GM10266 (cell line): Measurements from ENCODE around the gene ORM1.

ENCODE experiments used
- DNase-seq: peaks from one replicate; pipeline ENCODE4 v3.0.0; 2012; ENCODE audit errors: extremely low spot score
- TF ChIP-seq, protein P1 (sequence below): IDR thresholded peaks from 2 replicates; pipeline ENCODE4 v1.5.1; 2012; ENCODE audit warnings: mild to moderate bottlenecking, low read depth; ENCODE audit not compliant: control insufficient read depth, insufficient read depth; ENCODE audit errors: missing control alignments

The ORM1 gene

DNA sequence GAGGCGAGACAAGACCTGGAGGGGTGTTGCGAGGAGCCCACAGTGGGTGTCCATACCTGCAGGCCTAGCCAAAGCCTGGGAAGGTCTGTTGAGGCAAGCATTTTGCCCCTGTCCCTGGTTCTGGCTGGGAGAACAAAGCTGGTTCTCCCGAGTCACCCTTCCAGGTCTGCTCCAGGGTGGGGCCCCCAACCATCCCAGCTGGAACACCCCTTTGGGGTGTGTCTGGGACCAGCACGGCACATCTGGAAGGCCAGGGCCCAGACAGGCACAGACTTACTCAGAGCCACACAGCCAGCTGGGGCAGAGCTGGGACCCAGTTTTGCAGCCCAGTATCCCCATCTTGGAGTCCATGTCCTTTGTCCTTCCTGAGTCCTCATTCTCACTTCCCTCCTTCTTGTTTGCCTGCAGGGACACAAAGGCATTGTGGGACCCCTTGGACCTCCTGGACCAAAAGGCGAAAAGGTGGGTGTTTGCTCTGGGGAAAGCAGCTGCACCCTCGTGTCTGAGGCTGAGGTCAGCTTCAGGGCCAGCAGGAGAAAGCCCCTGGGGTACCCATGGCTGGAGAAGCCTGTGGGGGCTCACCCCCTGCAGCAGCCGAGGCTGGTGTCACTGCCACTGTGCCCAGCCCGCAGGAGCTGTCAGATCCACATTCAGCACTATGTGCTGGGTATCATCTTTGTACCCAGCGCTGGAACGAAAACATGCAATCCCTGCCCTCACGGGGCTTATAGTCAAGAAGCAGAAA is 38.4 kb upstream of the ORM1 start:
- TF ChIP-seq, protein P1, sequence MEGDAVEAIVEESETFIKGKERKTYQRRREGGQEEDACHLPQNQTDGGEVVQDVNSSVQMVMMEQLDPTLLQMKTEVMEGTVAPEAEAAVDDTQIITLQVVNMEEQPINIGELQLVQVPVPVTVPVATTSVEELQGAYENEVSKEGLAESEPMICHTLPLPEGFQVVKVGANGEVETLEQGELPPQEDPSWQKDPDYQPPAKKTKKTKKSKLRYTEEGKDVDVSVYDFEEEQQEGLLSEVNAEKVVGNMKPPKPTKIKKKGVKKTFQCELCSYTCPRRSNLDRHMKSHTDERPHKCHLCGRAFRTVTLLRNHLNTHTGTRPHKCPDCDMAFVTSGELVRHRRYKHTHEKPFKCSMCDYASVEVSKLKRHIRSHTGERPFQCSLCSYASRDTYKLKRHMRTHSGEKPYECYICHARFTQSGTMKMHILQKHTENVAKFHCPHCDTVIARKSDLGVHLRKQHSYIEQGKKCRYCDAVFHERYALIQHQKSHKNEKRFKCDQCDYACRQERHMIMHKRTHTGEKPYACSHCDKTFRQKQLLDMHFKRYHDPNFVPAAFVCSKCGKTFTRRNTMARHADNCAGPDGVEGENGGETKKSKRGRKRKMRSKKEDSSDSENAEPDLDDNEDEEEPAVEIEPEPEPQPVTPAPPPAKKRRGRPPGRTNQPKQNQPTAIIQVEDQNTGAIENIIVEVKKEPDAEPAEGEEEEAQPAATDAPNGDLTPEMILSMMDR: no peak
- DNase-seq: no peak

DNA sequence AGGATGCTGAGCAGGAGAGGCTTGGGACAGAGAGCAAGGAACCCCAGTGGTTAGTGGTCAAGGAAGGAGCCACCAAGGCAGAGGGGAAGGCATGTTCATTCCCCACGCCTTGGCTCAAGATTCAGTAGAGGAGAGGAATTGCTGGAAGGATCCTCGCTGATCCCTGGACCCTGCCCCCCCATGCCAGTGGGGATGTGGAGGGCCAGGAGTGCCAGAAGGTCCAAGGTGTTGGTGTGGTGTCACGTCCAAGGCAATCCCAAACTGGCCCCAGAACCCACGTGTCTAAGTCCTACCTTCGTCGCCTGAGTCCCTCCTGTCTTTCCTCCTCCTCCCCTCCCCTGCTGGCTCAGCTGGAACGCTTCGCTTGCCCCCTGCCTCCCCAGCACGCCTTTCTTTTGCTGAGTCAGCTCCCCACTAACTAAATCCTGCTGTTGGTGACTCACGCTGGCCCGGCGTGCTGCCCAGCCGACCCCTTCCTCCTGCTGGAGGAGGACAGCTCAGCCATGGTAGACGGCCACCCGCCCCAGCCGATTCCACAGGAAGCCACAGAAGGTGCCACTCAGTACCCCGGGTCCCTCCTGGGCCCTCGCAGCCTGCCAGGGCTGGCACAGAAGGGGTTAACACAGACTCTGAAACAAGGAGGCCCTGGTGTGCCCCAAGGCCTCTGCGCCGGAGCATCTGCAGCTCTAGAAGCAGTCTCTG is 37.6 kb upstream of the ORM1 start:
- TF ChIP-seq, protein P1: no peak
- no peak for DNase-seq

DNA sequence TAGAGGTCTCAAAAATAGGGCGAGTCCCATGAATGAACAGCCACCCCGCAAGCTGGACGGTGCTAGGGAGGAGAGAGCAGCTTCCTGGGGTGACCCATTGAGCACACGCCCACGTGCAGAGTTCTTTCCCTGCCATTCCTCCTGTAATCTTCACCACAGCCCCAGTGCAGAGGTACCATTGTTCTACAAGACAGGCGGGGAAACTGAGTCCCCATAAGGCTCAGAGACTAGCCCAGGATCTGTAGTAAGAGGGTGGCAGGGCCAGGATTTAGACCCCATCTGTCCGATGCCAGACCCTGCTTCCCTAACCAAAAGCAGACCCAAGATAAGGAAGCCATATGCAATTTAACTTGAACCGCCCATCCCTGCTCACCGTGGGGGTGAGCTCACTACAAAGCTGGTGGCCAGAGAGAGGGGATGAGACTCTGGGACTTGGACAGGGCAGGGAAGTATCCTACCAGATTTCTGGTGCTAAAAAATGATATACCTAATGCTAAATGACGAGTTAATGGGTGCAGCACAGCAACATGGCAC is 36.7 kb upstream of the ORM1 start:
- TF ChIP-seq, protein P1: no peak
- DNase-seq: no peak

DNA sequence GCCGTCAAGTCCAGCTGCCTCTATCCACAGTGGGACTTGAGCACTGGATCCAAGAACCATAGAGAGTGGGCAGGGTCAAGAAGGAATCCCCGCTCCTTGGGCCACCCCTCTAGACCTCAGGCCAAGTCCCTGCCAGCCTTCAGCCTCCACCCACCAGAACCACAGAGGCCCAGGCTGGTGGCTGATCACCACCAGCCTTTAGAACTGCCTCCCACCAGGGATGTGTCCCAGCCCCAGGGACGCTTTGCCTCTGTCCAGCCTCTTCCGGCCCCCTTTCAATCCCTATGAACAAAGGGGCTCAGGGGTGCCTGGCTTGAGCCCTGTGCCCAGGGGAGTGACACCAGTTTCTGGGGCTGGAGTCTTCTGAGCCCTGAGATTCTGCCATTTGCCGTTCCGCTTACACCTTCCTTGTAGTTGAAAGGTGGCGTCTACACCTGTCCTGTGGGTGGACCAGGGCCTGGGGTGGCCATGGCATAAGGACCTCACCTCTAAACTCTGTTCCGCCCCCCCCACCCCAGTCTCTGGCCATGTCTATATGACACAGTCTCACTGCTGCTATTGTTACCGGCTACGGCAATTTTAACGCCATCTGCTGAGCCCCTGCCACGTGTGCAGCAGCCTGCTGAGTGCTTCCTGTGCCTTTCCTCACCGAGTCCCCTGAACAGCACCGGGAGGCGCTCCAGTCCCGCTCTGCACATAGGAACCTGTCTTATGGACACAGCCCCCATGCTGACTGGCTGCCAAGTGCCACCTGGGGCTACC is 35.7 kb upstream of the ORM1 start:
- no peak for DNase-seq
- TF ChIP-seq, protein P1: no peak

DNA sequence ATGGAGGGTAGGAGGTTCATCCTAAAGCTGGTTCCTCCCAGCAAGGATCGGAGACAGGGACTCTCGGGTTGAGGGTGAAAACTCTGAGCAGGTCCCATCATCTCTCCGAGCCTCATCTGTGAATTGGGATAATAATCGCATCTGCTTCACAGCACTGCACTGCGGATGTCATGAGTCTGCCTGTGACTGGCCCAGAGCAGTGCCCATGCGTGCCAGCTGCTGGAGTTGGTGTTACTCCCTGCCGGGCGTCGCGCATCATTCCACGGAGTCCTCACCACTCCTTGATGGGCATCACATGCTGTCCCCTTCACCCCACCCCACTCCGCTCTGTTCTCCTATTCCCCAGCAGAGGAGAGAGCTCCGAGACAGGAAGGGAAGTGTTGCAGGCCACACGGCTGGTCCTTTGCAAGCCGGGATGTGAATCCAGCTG is 35.1 kb upstream of the ORM1 start:
- no peak for DNase-seq
- TF ChIP-seq, protein P1: no peak

DNA sequence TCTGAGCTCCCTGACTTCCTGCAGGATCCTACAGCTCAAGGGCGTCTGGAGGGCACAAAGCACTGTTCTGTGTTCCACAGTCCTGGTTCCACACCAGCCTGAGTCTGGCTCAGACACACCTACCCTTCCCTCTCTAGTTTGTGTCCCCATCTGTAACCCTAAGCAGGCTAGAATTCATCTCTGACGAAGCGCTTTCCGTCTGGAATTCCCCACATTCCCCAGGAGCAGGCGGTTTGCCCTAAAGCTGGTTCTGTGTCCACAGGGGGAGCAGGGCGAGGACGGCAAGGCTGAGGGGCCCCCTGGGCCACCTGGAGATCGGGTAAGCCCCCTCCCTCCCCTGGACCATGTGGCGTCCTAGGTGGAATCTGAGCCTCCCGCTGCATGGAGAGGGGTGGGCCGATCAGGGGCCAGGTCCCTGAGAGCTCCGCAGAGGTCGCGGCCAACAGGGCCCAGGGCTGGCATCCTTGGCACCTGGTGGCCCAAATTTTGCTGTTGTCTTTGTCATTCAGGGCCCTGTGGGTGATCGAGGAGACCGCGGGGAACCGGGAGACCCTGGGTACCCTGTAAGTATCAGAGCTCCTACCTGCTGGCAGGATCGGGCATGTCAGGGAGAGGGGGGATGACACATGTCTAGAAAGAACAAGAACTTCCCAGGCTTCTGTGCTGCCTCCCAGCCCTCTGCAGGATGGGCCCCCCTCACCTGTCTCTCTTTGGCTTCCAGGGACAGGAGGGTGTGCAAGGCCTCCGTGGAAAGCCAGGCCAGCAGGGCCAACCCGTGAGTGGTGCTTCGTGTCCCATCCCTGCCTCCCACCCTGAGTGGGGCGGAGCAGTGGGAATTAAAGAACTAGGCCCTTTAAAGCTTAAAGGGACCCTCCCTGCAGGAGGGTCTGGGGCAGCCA is 34.5 kb upstream of the ORM1 start:
- TF ChIP-seq, protein P1: no peak
- no peak for DNase-seq
